Body of pancreas (tissue), 4 donors: Measurements from ENCODE around the gene HAGHL.

Source experiments
- POLR2A ChIP-seq, 3 donors: fragments of 450-650 bp; IDR thresholded peaks; one replicate each; pipeline ENCODE4 v1.6.1; 2016; ENCODE audit warnings: antibody characterized with exemption in 3 of 3, mild to moderate bottlenecking in 2 of 3
- TF ChIP-seq, protein P1 (sequence below), 7 experiments: fragments of 450-650 bp in 4 of 7; fragments of 200-600 bp in 3 of 7; sonication (generic) in 3 of 7; IDR thresholded peaks; one replicate each; pipeline ENCODE4 v1.5.1; 2016 to 2019; ENCODE audit warnings: antibody characterized with exemption in 7 of 7

DNA sequence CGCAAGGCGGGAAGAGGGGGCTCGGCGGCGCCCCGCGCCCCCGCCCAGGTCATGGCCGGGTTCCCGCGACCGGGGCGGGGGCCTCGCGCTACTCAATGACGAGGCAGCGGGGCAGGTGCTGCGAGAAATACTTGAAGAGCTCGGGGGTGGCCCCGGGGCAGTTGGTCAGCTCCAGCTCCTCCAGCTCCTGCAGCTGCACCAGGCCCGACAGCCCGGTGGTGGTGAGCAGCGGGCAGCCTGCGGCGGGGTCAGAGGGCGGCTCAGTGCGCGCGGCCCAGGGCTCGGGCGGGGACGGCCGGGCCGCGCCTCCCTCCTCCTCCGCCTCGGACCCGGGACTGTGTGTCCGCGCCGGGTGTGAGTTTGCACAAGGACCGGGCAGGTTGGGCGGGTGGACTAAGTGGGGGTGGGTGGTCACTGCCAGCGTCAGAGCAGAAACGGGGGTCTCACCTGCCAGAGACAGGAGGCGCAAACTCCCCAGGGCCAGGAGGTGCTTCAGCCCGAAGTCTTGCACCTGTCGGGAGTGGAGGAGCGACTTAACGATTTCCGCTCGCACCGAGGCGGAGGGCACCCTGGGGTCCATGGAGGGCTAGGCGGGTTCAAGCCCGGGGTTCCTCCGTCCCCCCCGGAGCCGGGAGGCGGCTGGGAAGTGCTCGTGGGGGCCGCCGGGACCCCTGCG is 32.6 kb upstream of the HAGHL start:
- TF ChIP-seq, protein P1, sequence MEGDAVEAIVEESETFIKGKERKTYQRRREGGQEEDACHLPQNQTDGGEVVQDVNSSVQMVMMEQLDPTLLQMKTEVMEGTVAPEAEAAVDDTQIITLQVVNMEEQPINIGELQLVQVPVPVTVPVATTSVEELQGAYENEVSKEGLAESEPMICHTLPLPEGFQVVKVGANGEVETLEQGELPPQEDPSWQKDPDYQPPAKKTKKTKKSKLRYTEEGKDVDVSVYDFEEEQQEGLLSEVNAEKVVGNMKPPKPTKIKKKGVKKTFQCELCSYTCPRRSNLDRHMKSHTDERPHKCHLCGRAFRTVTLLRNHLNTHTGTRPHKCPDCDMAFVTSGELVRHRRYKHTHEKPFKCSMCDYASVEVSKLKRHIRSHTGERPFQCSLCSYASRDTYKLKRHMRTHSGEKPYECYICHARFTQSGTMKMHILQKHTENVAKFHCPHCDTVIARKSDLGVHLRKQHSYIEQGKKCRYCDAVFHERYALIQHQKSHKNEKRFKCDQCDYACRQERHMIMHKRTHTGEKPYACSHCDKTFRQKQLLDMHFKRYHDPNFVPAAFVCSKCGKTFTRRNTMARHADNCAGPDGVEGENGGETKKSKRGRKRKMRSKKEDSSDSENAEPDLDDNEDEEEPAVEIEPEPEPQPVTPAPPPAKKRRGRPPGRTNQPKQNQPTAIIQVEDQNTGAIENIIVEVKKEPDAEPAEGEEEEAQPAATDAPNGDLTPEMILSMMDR (IDR thresholded peaks at IDR 0.05) = no peak
- TF ChIP-seq POLR2A (IDR thresholded peaks at IDR 0.05) = no peak
